H9 (cell line): Measurements from ENCODE around the gene OR52N2. TPM values are rescaled to one million over a fixed set of nuclear protein-coding genes. Genes with fewer than 3 reads are reported as not detected.

Experiments
- DNase-seq: peaks from one replicate; pipeline ENCODE4 v3.0.0-alpha.2; 2017
- H2AFZ ChIP-seq: one replicate; pipeline ENCODE4 v1.6.1; 2013; ENCODE audit warnings: mild to moderate bottlenecking, low read length, control low read depth, moderate library complexity
- H2AK5ac ChIP-seq: 2 replicates; pipeline ENCODE4 v1.6.1; 2013; ENCODE audit warnings: low read length, control low read depth, mixed read lengths; ENCODE audit not compliant: insufficient read length
- H2BK120ac ChIP-seq: one replicate; pipeline ENCODE4 v1.6.1; 2013; ENCODE audit warnings: low read depth, mild to moderate bottlenecking, low read length, control low read depth, inconsistent platforms; ENCODE audit not compliant: poor library complexity, severe bottlenecking
- H2BK12ac ChIP-seq: 2 replicates; pipeline ENCODE4 v1.6.1; 2013; ENCODE audit warnings: low read length, control low read depth, mixed read lengths, low read depth; ENCODE audit not compliant: insufficient read length
- H2BK15ac ChIP-seq: 2 replicates; pipeline ENCODE4 v1.6.1; 2013; ENCODE audit warnings: low read depth, low read length, control low read depth
- H2BK20ac ChIP-seq: one replicate; pipeline ENCODE4 v1.6.1; 2013; ENCODE audit warnings: low read depth, mild to moderate bottlenecking, low read length, control low read depth, inconsistent platforms; ENCODE audit not compliant: poor library complexity, severe bottlenecking
- H2BK5ac ChIP-seq: 2 replicates; pipeline ENCODE4 v1.6.1; 2013; ENCODE audit warnings: low read length, control low read depth, mixed read lengths; ENCODE audit not compliant: insufficient read length
- H3K14ac ChIP-seq: 2 replicates; pipeline ENCODE4 v1.6.1; 2013; ENCODE audit warnings: low read length, control low read depth; ENCODE audit not compliant: insufficient read depth
- H3K18ac ChIP-seq: 2 replicates; pipeline ENCODE4 v1.6.1; 2013; ENCODE audit warnings: low read depth, mild to moderate bottlenecking, mixed read lengths, low read length, control low read depth; ENCODE audit not compliant: insufficient read length
- H3K23ac ChIP-seq: 2 replicates; pipeline ENCODE4 v1.6.1; 2013; ENCODE audit warnings: low read length, control low read depth, mixed read lengths, low read depth; ENCODE audit not compliant: insufficient read length
- H3K23me2 ChIP-seq: 2 replicates; pipeline ENCODE4 v1.6.1; 2013; ENCODE audit warnings: low read depth, mild to moderate bottlenecking, mixed read lengths, low read length, control low read depth; ENCODE audit not compliant: insufficient read length, poor library complexity, severe bottlenecking
- H3K27ac ChIP-seq: 2 replicates; pipeline ENCODE4 v1.5.1; 2013; ENCODE audit warnings: low read length, control low read depth, mixed read lengths, low read depth; ENCODE audit not compliant: insufficient read length
- H3K27me3 ChIP-seq: 2 replicates; pipeline ENCODE4 v1.6.1; 2013; ENCODE audit warnings: low read length, control low read depth, inconsistent platforms; ENCODE audit not compliant: insufficient read depth
- H3K4ac ChIP-seq: 2 replicates; pipeline ENCODE4 v1.6.1; 2013; ENCODE audit warnings: low read depth, mild to moderate bottlenecking, control low read depth, inconsistent platforms, low read length, moderate library complexity
- H3K4me1 ChIP-seq: 2 replicates; pipeline ENCODE4 v1.6.1; 2013; ENCODE audit warnings: low read length, control low read depth, inconsistent platforms; ENCODE audit not compliant: insufficient read depth
- H3K4me2 ChIP-seq: 2 replicates; pipeline ENCODE4 v1.6.1; 2013; ENCODE audit warnings: low read length, control low read depth, mixed read lengths; ENCODE audit not compliant: insufficient read length, insufficient read depth
- H3K56ac ChIP-seq: 2 replicates; pipeline ENCODE4 v1.6.1; 2013; ENCODE audit warnings: low read depth, mild to moderate bottlenecking, mixed read lengths, low read length, control low read depth; ENCODE audit not compliant: insufficient read length
- H3K79me1 ChIP-seq: 2 replicates; pipeline ENCODE4 v1.6.1; 2013; ENCODE audit warnings: low read depth, mild to moderate bottlenecking, moderate library complexity, low read length, control low read depth, inconsistent platforms; ENCODE audit not compliant: insufficient read depth, poor library complexity, severe bottlenecking
- H3K79me2 ChIP-seq: 2 replicates; pipeline ENCODE4 v1.6.1; 2013; ENCODE audit warnings: low read length, control low read depth, inconsistent platforms; ENCODE audit not compliant: insufficient read depth
- H3K9ac ChIP-seq: 2 replicates; pipeline ENCODE4 v1.6.1; 2013; ENCODE audit warnings: low read length, control low read depth, mixed read lengths; ENCODE audit not compliant: insufficient read length; ENCODE audit errors: extremely low read depth
- H3K9me3 ChIP-seq: one replicate; pipeline ENCODE4 v1.6.1; 2013; ENCODE audit warnings: low read depth, low read length, inconsistent platforms; ENCODE audit not compliant: control insufficient read depth
- H3T11ph ChIP-seq: one replicate; pipeline ENCODE4 v1.6.1; 2013; ENCODE audit warnings: mild to moderate bottlenecking, low read length, control low read depth, inconsistent platforms
- H4K20me1 ChIP-seq: one replicate; pipeline ENCODE4 v1.6.1; 2013; ENCODE audit not compliant: control insufficient read depth, insufficient read length, insufficient read depth
- H4K5ac ChIP-seq: 2 replicates; pipeline ENCODE4 v1.6.1; 2013; ENCODE audit warnings: low read depth, mild to moderate bottlenecking, mixed read lengths, low read length, control low read depth; ENCODE audit not compliant: insufficient read length
- H4K8ac ChIP-seq: replicated peaks from 2 replicates; pipeline ENCODE4 v1.6.1; 2013; ENCODE audit warnings: low read length, control low read depth, mixed read lengths, low read depth; ENCODE audit not compliant: insufficient read length
- H4K91ac ChIP-seq: 2 replicates; pipeline ENCODE4 v1.6.1; 2013; ENCODE audit warnings: low read depth, mild to moderate bottlenecking, moderate library complexity, mixed read lengths, low read length, control low read depth; ENCODE audit not compliant: insufficient read length
- H3K27ac Mint-ChIP-seq, 3 experiments: 2 replicates in 2 of 3; 3 replicates in 1 of 3; pipeline ENCODE4 v1.8.0; 2020 to 2021; ENCODE audit warnings: mixed read lengths in 3 of 3, mild to moderate bottlenecking in 1 of 3, moderate library complexity in 1 of 3
- H3K27me3 Mint-ChIP-seq: 2 replicates; pipeline ENCODE4 v1.8.0; 2021; ENCODE audit warnings: low read depth, mild to moderate bottlenecking, moderate library complexity, mixed read lengths
- H3K36me3 Mint-ChIP-seq, 3 experiments: 2 replicates in 2 of 3; 3 replicates in 1 of 3; pipeline ENCODE4 v1.8.0; 2020 to 2021; ENCODE audit warnings: low read depth in 3 of 3, mixed read lengths in 3 of 3; ENCODE audit not compliant: insufficient read depth in 1 of 3
- H3K4me1 Mint-ChIP-seq, 2 experiments: 2 replicates each; pipeline ENCODE4 v1.8.0; 2020; ENCODE audit warnings: mixed read lengths in 2 of 2
- H3K4me3 Mint-ChIP-seq, 2 experiments: 2 replicates in 1 of 2; 3 replicates in 1 of 2; pipeline ENCODE4 v1.8.0; 2020 to 2021; ENCODE audit warnings: mild to moderate bottlenecking in 2 of 2, mixed read lengths in 2 of 2, moderate library complexity in 1 of 2
- H3K9me3 Mint-ChIP-seq, 2 experiments: 2 replicates in 1 of 2; 3 replicates in 1 of 2; pipeline ENCODE4 v1.8.0; 2020; ENCODE audit warnings: mild to moderate bottlenecking in 2 of 2, mixed read lengths in 2 of 2, moderate library complexity in 1 of 2
- WGBS: extraction: QIAGEN DNeasy Blood & Tissue Kit; methylation state at CpG from one replicate; pipeline ENCODE4 v1.1.7; 2013; ENCODE audit warnings: missing lambda C conversion rate, low lambda C conversion rate, mixed read lengths; ENCODE audit not compliant: insufficient read length; ENCODE audit errors: extremely low coverage; 5-methylcytosine and 5-hydroxymethylcytosine counted together
- total RNA-seq: library from RNA; stranded (reverse); gene quantifications from 2 replicates; pipeline ENCODE4 v1.2.1, GENCODE V29; 2021
- TF ChIP-seq, protein P1 (sequence below): fragments of 200-600 bp; sonication (generic); conservative IDR thresholded peaks from 3 replicates; pipeline ENCODE4 v1.8.0; 2021; ENCODE audit warnings: antibody characterized with exemption, mild to moderate bottlenecking

The OR52N2 gene
- total RNA-seq, 1 experiment from 2014 or later: not detected

GRCh38 chr11:5818245-5818886, 9.6 kb downstream of the OR52N2 start:
- TF ChIP-seq, protein P1, sequence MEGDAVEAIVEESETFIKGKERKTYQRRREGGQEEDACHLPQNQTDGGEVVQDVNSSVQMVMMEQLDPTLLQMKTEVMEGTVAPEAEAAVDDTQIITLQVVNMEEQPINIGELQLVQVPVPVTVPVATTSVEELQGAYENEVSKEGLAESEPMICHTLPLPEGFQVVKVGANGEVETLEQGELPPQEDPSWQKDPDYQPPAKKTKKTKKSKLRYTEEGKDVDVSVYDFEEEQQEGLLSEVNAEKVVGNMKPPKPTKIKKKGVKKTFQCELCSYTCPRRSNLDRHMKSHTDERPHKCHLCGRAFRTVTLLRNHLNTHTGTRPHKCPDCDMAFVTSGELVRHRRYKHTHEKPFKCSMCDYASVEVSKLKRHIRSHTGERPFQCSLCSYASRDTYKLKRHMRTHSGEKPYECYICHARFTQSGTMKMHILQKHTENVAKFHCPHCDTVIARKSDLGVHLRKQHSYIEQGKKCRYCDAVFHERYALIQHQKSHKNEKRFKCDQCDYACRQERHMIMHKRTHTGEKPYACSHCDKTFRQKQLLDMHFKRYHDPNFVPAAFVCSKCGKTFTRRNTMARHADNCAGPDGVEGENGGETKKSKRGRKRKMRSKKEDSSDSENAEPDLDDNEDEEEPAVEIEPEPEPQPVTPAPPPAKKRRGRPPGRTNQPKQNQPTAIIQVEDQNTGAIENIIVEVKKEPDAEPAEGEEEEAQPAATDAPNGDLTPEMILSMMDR: no peak
- Histone ChIP-seq H3K4me1 (no peaks in the 10 kb centered on the region), H3K79me2 (no peaks in the 10 kb centered on the region), H2AK5ac (no peak overlapping the region), H2BK20ac (no peak overlapping the region), H3K56ac (no peak overlapping the region), H3K4ac (no peak overlapping the region), H4K91ac (no peak overlapping the region), H3K27me3 (no peaks in the 10 kb centered on the region), H3K23ac (no peak overlapping the region), H2BK12ac (no peak overlapping the region), H3K14ac (no peak overlapping the region), H2BK5ac (no peak overlapping the region), H3K9ac (no peak overlapping the region), H3K79me1 (no peaks in the 10 kb centered on the region), H3K4me2 (no peak overlapping the region), H2BK15ac (no peak overlapping the region), H4K20me1 (no peaks in the 10 kb centered on the region), H3K27ac (no peak overlapping the region), H4K5ac (no peak overlapping the region), H3K18ac (no peak overlapping the region), H4K8ac (no peak overlapping the region), H3K23me2 (no peaks in the 10 kb centered on the region), H2AFZ (no peak overlapping the region), H3K9me3 (no peaks in the 10 kb centered on the region), H2BK120ac (no peak overlapping the region), H3T11ph (no peak overlapping the region)
- H3K4me1 Mint-ChIP-seq: peaks cover 5 to 8% of the 10 kb centered on the region in 2 experiments
- no peaks in the 10 kb centered on the region for H3K36me3 Mint-ChIP-seq
- H3K27ac Mint-ChIP-seq: no peak overlapping the region
- no CpG with 5 or more reads among the region's 1 CpG for WGBS
- no peak for DNase-seq
- H3K9me3 Mint-ChIP-seq: no peaks in the 10 kb centered on the region
- no peak overlapping the region for H3K4me3 Mint-ChIP-seq
- H3K27me3 Mint-ChIP-seq: no peaks in the 10 kb centered on the region
